Spleen (tissue), 7 donors: Measurements from ENCODE around the gene PAFAH2.

ENCODE experiments used
- CTCF ChIP-seq, 11 experiments: fragments of 200-600 bp in 7 of 11; fragments of 450-650 bp in 4 of 11; sonication (generic) in 4 of 11; IDR thresholded peaks in 8 of 11; conservative IDR thresholded peaks in 3 of 11; 1 replicate in 7 of 11; 2 replicates in 4 of 11; pipeline versions ENCODE4 v1.4.0 to v1.8.0; 2016 to 2021; ENCODE audit warnings: antibody characterized with exemption in 11 of 11, inconsistent platforms in 4 of 11, mild to moderate bottlenecking in 1 of 11
- POLR2A ChIP-seq, 3 donors: fragments of 450-650 bp; IDR thresholded peaks; one replicate each; pipeline ENCODE4 v1.5.1; 2017; ENCODE audit warnings: antibody characterized with exemption in 3 of 3, mild to moderate bottlenecking in 1 of 3
- POLR2AphosphoS5 ChIP-seq, 3 donors: sonication (generic); formaldehyde crosslinking; IDR thresholded peaks; one replicate each; pipeline ENCODE4 v1.5.1; 2017; ENCODE audit warnings: antibody characterized with exemption in 3 of 3
- donor health status: DM: no; HTN: no; CAD: no; lungs with moderate emphysema.
- donor health status: DM: no; HTN: no; CAD: no.
- donor health status: DM: no; HTN: no; CAD: no.

- TF ChIP-seq CTCF (IDR thresholded peaks at IDR 0.05 in 8 of 11, conservative IDR thresholded peaks at IDR 0.05 in 3 of 11) (no peak), POLR2A (IDR thresholded peaks at IDR 0.05) (no peak), POLR2AphosphoS5 (IDR thresholded peaks at IDR 0.05) (no peak)
Observed at GRCh38 chr1:26016258-26016952, 18.5 kb upstream of the PAFAH2 start.
